HG03025 (cell line): ENCODE measurements around the gene SBK2.
A peak's percentile ranks its signal among the peaks of the same experiment; 100 is the strongest.
"Not testable (repeated sequence)": the region's sequence is repeated elsewhere in the genome, so short reads cannot be mapped to it uniquely, and the experiment has no call there.

ENCODE experiments used
- ATAC-seq: cut with Tn5 transposase; IDR thresholded peaks from one replicate; pipeline ENCODE4 v1.9.1; 2021; ENCODE audit warnings: mild to moderate bottlenecking, moderate library complexity; ENCODE audit not compliant: unreplicated experiment, low FRiP score

The SBK2 gene

DNA sequence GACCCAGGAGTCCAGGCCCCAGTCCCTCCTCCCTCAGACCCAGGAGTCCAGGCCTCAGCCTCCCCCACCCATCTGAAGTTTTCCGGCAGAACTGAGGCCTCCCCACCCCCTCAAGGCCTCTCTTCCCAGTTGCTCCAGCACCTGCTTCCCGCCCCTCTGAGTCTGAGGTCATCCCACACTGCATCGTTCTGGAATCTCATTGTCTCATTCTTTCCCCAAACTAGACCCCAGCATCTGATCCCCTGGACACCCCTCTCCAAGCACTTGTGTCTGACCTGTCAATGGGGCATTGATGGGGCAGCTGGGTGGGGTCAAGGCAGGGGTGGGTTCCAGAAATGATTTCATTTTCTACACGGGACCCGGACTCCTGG is 793 bp upstream of the SBK2 start:
- no peak for ATAC-seq

DNA sequence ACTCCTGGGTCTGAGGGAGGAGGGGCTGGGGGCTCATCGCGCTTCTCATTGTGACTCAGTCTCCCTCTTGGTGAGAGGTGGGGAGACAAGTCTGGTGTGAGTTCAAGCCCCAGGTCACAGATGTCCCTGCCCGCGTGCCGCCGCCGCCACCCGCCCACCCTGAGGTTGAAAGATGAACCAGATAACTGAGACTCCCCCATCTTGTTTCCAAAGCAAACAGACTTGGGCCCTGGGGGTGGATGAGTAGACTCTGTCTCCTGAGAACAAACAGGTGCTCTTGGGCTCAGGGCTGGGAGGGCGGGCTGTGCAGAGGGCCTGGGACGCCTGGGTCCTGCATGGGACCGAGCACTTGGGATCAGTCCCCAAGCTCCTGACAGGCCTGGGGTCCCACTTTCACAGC is 567 bp downstream of the SBK2 start:
- ATAC-seq: no peak

GRCh38 chr19:55535965-55536350 is 975 bp downstream of the SBK2 start:
- ATAC-seq: no peak

- no peak for ATAC-seq
Observed at GRCh38 chr19:55535173-55535964, 1.6 kb downstream of the SBK2 start.

DNA sequence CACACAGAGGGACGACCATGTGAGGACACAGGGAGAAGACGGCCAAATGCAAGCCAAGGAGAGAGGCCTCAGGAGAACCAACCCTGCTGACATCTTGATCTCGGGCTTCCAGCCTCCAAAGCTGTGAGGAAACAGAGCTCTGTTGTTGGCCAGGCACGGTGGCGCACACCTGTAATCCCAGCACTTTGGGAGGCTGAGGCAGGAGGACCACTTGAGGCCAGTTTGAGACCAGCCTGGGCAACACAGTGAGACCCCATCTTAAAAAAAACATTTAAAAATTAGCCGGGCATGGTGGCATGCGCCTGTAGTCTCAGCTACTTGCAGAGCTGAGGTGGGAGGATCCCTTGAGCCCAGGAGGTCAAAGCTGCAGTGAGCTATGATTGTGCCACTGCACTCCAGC is 2.7 kb downstream of the SBK2 start:
- not testable (repeated sequence) for ATAC-seq

DNA sequence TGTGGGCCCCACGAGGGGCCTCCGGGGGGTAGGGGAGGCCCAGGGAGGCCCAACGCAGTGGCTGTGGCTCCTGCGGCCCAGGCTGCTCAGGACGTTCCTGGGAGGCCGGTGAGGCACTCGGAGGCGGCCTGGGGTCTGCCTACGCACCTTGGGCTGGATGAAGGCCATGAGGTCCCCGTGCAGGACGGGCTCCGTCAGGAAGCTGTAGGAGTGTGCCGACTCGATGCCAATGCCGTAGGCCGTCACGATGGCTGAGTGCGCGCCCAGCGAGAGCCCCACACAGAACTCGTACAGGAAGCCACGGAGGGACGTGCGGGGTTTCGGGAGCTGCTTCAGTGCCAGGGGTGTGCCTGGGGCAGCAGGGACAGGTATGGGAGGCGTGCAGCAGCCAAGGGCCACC is 5.9 kb downstream of the SBK2 start:
- ATAC-seq: no peak

DNA sequence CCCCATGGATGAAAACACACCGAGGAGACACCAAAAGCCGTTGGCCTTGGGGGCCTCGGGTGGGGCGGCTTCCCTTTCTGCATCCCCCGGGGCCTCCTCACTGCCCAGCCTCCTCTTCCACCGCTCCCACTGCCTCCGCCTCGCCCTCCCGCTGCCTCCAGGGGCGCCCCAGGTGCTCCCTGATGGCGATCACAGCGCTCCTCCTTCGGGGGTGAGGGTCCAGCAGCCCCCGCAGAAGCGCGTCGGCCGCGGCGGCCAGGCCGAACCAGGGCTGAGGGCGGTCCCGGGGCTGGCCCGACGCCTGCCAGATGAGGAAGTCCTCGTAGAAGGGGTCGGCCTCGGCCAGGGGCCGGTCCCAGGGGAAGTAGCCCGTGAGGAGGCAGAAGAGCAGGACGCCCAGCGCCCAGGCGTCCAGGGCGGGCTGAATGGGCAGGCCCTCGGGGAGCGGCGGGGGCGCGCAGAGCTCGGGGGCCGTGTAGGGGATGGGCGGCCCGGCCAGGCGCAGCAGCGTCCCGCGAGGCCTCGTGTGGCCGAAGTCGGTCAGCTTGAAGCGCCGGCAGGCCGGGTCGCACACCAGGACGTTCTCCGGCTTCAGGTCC is 7.2 kb downstream of the SBK2 start:
- no peak for ATAC-seq

DNA sequence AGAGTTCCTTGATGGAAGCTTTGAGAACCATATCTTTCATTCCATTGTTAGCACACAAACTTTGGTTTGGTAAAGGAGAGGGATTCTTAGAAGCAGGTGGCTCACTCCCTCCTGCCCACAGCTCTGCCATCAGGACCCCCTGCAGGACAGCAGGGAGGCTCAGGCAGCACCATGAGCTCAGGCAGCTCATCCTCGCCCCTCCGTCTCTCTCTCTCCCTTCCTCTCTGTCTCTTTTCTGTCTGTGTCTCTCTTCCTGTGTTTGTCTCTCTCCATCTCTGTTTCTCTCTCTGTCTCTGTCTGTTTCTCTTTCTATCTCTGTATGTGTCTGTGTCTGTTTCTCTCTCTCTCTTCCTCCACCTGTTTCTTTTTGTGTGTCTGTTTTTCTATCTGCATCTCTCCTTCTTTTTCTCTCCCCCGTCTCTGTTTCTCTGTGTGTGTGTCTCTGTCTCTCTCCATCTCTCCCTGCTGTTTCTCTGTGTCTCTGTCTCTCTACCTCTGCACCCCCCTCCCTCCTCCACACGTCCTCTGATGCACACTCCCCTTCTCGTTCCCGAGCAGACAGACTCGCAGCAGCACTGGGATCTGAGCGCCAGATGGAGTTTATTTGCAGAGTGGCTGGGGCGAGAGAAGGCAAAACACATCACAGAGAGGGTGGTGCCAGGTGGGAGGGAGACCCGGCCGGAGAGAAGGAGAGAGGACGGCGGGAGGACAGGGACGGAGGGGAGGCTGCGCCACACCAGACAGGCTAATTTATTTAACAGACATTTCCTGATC is 8.7 kb downstream of the SBK2 start:
- ATAC-seq: no peak

GRCh38 chr19:55527197-55528029 is 9.5 kb downstream of the SBK2 start:
- no peak for ATAC-seq

- no peak for ATAC-seq
Observed at GRCh38 chr19:55526216-55527196, 10.4 kb downstream of the SBK2 start.

- ATAC-seq: no peak
Observed at GRCh38 chr19:55525289-55526101, 11.4 kb downstream of the SBK2 start.

GRCh38 chr19:55520691-55521292 is 16.1 kb downstream of the SBK2 start:
- no peak for ATAC-seq

DNA sequence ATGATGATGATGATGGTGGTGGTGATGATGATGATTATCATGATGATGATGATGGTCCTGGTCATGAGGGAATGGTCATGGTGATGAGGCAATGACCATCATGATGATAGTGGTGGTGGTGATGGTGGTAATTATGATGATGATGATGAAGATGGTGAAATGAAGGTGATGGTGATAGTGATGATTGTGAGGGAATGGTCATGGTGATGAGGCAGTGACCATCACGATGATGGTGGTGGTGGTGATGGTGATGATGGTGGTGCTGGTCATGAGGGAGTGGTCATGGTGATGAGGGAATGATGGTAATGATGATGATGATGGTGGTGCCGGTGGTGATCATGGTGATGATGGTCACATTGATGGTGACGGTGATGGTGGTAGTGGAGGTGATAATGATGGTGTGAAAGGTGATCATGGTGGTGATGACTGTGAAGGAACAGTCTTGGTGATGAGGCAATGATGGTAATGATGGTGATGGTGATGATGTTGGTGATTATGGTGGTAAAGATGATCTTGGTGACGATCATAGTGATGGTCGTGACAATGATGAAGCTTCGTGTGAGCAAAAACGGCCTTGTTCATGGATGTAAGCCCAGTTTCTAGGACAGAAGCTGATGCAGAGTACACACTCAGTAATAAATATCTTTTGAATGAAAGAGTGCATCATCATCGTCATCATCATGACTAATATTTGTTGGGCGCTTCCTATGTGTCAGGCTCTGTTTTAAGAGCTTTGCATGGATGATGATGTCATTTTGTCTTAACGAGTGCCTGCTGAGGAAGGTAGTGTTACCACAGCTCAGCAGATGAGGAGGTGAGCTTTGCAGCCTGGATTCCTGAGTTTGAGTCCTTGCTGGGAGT is 17.3 kb downstream of the SBK2 start:
- no peak for ATAC-seq

DNA sequence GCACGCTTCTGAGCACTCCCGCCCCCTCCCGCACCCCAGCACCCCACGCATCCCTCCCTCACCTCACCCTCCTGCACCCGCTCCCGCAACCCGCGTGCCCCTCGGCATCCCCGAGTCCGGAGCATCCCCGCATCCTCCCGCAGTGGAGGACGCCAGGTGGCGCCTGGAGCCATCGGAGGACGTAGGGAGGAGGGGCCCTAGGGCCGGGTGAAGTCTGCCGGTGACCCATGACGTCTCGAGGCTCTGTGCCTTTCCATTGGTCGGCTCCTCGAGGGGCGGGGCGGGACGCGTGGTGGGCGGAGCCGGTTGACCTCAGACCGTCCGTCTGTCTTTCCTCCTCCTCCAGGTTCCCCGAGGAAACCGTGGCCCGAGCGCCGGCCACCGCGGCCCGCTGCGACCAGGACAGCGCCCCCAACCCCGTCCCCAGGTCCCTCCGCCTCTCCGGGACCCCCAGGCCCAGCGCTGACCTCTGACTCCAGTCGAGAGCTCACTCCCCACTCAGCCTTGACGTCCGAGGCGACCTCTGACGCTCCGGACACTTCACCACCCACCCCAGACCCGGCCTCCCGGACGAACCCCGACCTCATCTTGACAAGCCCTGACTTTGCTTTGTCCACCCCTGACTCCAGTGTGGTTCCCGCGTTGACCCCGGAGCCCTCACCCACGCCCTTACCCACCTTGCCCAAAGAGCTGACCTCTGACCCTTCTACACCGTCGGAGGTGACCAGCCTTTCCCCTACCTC is 19.9 kb downstream of the SBK2 start:
- peak; percentile 87 for ATAC-seq

DNA sequence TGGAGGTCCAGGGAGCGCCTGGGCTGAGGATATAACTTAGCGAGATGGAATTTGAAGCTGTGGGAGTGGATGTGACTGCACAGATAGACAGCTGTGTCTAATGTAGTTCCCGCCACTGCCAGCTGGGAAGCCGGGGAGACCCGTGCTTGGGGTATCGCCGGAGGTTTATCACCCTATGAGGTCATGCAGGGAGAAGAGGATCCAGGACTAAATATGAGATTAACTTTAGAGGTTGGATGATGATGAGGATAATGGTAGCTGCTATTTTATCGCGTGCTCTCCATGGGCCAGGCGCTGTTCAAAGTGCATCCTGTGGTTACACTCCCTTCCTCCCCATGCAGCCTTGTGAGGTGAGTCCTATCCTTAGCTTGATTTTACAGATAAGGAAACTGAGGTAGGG is 28.8 kb downstream of the SBK2 start:
- no peak for ATAC-seq

GRCh38 chr19:55504981-55505380 is 32.0 kb downstream of the SBK2 start:
- no peak for ATAC-seq

- ATAC-seq: no peak
Observed at GRCh38 chr19:55504252-55504603, 32.7 kb downstream of the SBK2 start.
